Right ventricle myocardium inferior (tissue), 1 donor: ENCODE data around the gene BCAS1. TPM values are rescaled to one million over a fixed set of nuclear protein-coding genes. Genes with fewer than 3 reads are reported as not detected.
"Not testable (repeated sequence)": the region's sequence is repeated elsewhere in the genome, so short reads cannot be mapped to it uniquely, and the experiment has no call there.

ENCODE experiments used
- ATAC-seq: fragments of 200-7000 bp; cut with Tn5 transposase; one replicate; pipeline ENCODE4 v1.9.1; 2020; ENCODE audit warnings: mild to moderate bottlenecking, moderate library complexity
- DNase-seq: peaks from one replicate; pipeline ENCODE4 v3.0.0; 2021; ENCODE audit errors: missing footprints
- intact Hi-C: fragments of 100-400 bp; cut with DNase I; formaldehyde crosslinking; loops from one replicate; pipeline ENCODE4 v1.11.0; 2022
- total RNA-seq: library from RNA; stranded (reverse); fragmentation: NEBNext Ultra II Directional; extraction: Animal tissue kit (Norgen Biotek cat#: 25700); gene quantifications from one replicate; pipeline ENCODE4 v1.2.1, GENCODE V29; 2021
- donor health status: DM: no; HTN: yes; CAD: no; lungs with severe emphysema.

BCAS1 gene
- total RNA-seq, 1 donor from 2014 or later, result not detected

DNA sequence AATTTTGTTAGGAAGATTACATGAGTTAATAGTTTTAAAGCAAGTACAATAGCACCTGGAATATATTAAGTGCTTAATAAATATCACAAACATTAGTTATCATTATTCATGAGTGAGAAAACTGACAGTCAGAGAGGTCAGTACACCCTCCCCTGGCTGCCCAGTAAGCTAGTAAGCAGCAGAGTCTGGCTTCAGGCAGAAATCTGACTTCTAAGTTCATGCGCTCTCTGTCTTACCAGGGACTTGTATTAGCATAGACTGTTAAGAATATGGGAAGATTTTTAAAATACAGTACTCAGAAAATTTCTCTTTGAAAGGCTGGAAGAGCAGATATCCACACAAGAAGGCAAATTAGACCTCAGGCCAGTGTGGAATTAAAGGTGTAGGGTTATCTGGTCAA is 40.8 kb downstream of the BCAS1 start:
- ATAC-seq, result no peak
- no peak for DNase-seq
- intact Hi-C loops, result no loop called here

DNA sequence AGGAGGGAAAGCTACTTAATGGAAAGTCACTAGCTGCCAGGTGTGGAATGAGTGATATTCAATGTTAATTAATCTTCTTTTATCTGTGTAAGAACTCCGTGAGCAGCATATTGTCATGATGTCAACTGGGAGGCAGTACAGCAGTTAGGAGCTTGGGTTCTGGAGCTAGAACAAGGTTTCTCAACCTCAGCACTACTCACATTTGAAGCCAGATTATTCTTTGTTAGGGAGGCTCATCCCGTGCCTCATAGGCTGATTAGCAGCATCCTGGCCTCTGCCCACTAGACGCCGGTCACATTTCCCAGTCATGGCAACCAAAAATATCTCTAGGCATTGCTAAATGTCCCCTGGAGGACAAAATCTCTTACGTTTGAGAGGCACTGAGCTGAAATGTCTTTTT is 41.2 kb downstream of the BCAS1 start:
- no peak for DNase-seq
- ATAC-seq, result no peak
- intact Hi-C loops, result no loop called here

DNA sequence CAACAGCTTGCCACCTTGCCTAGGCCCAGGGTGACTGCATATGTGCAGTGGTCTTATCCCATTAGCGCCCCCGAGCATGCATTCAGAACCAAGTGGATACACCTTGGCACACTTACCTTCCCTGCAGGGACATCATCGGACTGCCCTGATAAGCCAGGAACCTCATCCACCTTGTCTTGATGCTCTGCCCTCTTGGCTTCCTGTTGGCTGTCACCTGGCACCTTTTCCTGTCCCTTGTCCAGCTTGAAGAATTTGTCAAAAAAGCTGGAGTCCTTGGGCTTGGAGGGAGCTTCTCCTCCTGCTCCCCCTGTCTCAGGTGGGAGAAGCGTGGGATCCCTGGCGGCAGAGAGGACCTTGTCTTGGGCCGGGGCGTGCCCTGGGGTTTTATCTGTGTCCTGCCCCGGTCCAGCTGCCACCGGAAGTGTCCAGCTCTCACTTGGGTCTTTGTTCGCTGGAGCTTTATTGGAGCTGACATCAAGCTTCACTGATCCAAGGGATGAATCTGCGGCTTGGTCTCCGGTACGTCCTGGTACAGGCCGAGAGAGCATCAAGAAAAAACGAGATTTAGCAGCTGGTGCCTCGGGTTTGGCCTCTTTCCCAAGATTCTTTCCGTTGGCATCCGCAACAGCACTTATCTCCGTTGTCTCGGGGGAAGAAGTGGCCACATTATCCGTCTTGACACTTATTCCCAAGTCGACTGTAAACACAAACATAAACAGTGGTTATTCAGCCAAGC is 42.0 kb downstream of the BCAS1 start:
- intact Hi-C loops, result no loop called here
- DNase-seq, result no peak
- ATAC-seq, result no peak

DNA sequence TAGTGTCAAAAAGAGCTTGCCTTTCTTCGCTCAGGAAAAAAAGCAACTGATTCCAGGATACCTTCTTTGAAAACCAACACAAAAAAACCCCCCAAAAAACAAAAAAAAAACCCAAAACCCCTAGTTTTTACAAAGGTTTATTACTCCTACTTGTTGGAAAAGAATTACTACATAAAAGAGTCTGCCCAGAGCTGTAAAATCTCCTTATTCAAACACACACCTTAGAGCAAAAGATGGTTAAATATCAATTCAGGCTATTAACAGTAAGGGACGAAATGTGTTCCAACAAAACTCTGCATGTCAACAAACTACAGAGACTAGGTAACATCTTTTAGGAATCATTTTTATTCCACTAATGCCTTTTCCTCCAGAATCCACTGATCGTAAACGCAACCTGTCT is 42.7 kb downstream of the BCAS1 start:
- DNase-seq (no peak), ATAC-seq (no peak)
- intact Hi-C loops, result no loop called here

DNA sequence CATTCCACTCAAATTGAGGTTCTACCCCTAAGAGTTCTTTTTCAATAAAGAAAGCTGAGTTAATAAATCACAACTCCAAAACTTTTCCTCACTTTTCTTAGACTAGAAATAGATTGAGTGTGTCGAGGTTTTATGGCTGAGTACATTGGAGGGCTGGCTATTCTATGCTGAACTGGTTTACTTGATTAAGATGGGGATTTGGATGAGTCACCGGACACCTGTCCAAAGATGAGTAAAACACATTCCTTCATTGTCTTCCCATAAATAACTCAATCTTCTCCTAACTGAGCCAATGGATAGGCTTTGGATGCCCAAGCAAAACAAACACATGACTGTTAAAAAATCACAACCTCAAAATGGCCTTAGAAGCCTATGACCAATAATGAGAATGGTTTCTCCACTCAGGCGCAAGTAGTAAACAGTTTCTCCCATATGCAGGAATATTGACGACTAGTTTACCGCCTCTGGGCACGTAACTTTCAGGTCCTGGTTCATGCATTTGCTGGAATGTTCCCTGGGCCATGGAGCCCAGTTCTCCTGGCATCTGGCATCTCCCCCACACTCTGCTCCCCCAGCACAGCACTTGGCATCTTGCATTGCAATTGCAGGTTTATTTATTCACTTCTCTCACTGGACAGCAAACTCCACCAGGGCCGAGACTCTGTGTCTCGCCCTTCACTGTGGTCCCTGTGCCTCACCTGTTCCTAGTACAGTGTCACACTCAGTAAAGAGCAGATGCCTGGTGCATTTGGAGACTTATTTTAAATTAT is 43.9 kb downstream of the BCAS1 start:
- intact Hi-C loops, result no loop called here
- no peak for DNase-seq
- no peak for ATAC-seq

DNA sequence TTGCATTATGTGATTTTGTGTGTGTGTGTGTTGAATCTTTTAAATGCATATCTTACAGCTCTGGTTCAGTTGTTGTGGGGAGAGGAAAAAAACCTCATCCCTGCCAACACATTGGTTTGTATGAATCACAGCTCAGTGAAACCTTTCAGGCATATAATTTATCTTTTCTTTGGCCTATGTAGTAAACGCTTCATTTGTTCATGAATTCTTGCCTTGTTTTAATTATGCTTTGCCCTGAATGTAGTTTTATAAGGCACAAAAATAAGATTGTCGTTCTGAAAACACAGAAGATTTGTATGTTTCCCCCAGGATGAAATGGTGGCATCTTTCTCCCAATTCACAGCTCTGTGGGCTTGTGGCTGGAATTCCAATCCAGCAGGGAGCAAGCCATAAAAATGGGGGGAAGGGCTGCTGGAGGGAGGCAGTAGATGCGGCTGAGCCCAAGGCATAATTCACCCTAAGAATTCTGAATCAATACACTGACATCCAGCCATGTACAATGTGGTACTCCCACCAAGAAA is 45.1 kb downstream of the BCAS1 start:
- no peak for ATAC-seq
- no peak for DNase-seq
- intact Hi-C loops, result no loop called here

DNA sequence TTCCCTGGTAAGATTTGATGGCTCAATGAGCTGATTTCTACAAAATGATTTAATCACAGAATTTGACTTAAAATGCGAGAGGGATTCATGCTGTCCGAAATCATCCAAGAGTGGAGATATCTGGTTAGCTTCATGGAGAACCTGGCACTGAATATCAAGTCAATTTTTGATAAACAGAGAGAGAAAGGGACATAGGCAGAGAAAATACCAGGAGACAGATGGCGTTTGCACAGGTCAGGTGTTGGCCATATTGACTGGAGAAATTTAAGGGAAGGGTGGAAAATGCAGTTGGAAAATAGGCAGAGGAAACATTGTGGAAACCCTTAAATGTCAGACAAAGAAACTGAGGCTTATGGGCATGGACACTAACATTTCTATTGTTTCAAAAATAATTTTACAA is 47.0 kb downstream of the BCAS1 start:
- ATAC-seq (no peak), DNase-seq (no peak)
- intact Hi-C loops, result no loop called here

DNA sequence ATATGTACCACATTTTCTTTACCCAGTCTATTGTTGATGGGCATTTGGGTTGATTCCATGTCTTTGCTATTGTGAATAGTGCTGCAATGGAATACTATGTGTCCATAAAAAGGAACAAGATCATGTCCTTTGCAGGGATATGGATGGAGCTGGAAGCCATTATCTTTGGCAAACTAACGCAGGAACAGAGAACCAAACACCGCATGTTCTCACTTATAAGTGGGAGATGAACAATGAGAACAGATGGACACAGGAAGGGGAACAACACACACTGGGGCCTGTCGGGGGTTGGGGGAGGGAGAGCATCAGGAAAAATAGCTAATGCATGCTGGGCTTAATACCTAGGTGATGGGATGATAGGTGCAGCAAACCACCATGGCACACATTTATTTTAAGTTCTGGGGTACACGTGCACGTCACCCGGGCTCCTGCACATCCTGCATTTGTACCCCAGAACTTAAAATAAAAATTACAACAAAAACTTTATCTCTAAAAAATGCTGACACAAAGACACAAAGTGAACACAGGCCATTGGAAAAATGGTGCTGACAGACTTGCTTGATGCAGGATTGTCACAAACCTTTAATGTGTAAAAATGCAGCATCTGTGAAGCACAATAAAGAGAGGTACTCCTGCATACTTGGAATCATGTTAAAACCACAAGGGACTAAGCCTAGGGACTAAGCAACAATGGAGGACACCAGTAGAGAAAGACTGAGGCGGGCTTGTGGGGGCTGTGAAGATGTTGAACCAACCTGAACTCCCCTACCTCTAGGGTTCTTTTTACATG is 48.8 kb downstream of the BCAS1 start:
- intact Hi-C loops, result no loop called here
- no peak for ATAC-seq
- DNase-seq, result no peak

DNA sequence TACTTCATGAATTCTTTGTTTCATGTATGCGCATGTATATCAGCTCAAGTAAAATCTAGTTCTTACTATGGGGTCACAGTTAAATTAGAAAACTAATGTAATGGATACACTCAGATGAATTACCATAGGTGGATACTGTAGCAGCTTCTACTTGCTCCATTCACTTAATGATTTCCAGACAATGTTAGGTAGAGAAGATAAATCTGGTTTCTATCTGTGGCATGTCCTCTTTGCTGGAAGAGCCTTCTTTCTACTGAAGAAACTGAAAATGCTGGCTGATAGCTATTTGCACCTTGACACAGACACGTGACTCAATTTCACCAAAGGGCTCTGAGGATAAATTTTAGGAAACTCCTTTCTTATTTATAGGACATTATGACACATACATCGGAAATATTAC is 49.5 kb downstream of the BCAS1 start:
- ATAC-seq (no peak), DNase-seq (no peak)
- intact Hi-C loops, result no loop called here

DNA sequence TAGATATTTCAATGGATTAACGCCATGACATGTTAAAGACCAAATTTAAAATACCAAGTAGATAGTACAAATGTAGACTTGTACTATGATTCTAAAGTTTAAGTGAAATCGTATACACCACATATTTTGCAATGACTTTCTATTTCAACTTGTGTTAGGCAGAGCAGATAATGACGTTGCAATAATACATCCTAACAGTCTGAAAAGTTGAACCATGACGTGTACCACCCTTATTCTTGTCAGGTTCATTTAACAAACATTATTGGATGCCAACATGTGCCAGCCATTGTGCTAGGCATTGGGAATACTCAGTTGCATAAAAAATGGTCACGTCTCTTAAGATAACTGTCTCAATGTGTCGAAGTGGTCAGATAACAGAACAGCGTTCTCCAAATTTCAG is 50.0 kb downstream of the BCAS1 start:
- intact Hi-C loops, result no loop called here
- DNase-seq, result no peak
- no peak for ATAC-seq

DNA sequence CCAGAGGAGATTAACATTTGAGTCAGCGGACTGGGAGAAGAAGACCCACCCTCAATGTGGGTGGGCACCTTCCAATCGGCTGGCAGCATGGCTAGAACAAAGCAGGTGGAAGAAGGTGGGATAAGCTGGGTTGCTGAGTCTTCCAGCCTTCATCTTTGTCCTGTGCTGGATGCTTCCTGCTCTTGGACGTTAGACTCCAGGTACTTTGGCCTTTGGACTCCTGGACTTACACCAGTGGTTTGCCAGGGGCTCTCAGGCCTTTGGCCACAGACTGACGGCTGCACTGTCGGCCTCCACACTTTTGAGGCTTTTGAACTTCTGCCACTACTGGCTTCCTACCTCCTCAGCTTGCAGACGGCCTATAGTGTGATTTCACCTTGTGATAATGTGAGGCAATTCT is 50.8 kb downstream of the BCAS1 start:
- DNase-seq (no peak), ATAC-seq (no peak)
- intact Hi-C loops, result no loop called here

DNA sequence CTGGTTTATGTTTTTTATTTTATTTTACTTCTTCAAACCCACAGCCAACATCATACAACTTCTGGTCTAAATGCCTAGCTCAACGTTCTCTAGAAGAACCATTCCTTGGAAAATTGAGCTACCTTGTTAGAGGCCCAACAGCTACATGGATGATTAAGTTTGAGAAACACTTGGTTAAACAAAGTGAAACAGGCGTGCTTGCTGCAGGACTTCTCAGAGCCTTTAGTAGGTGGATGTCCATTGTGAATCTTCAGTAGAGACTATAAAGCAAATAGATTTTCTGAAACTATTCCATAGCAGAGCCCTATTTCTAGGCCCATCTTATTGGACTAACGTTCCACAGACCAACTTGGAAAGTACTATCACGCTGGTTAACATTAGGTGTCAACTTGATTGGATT is 51.3 kb downstream of the BCAS1 start:
- no peak for ATAC-seq
- intact Hi-C loops, result no loop called here
- no peak for DNase-seq

DNA sequence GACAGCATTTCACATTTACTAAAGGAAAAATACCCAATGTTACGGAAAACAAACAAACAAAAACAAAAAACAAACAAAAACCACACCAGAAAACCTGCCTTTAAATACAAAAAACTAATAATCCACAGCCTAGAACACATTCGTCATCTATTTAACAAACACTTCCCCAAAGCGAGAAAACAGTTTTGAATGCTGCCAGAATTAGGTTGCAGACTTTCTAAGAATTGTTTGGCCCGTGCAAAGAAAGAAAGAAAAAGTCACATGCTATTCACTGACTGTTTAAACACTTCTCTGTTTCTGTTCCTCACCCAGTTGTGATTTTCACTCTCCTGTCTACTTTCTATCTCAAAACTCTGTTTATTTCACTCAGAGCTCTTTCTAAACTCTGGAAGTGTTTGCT is 52.5 kb downstream of the BCAS1 start:
- intact Hi-C loops, result no loop called here
- DNase-seq (no peak), ATAC-seq (no peak)

DNA sequence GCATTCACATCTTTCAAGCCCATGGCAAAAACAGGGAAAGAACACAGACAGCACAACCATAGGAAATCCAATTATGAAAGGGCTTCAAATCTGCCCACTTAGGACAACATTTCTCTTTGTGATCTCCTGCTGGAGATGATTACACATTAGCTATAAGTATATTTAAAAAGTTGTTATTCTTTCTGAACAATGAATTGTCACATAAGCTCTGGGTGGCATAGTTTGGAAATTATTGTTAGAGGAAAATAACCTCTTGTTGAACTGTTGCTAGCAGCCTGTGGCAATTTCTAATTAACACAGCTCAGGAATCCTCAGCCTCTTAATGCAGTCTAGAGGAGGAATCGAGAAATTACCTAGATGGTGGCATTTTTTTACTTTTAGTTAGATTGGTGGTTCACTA is 54.9 kb downstream of the BCAS1 start:
- DNase-seq (no peak), ATAC-seq (no peak)
- intact Hi-C loops, result no loop called here

DNA sequence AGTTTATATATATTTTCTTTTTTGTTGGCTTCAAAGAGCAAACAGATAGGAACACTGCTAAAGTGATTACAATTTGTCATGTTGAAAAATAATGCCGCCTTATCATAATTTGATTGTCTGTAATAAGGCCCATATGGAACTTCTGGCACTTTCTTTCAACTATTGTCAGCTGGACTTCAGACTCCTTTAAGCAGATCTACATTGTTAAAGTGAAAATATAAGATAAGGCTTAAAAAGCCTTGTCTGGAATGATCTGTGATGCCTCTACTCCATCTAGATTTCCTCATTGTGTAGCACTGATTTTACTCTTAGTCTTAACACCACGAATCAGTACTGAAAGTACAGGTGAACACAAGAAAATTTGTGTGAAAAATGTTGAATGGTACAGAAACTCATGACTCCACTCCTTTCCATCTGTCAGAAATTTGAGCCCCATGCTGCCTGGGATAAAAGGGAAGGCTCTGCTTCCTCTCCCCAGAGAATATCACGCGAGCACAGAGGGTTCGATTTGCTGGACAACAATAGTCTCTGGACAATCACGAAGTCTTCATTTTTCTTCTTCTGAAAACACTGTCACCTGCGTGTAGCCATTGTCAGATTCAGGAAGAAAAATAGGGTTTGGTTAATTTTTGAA is 56.0 kb downstream of the BCAS1 start:
- intact Hi-C loops, result no loop called here
- no peak for DNase-seq
- no peak for ATAC-seq

DNA sequence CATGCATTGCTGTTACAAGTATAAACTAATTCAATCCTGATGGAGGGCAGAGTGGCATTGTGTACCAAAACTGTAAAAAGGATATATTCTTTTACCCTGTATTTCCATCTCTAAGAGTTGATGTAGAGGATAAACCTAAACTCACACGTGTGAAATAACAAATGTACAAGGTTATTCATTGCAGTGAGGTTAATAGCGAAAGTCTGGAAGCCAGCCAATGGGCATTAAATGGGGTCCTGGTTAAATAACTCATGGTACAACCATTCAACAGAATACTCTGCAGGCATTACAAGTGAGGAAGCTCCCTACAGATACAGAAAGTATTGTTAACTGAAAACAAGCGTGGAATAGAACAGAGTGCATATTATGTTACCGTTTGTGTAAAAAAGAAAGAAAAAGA is 56.9 kb downstream of the BCAS1 start:
- intact Hi-C loops, result no loop called here
- DNase-seq, result no peak
- no peak for ATAC-seq

DNA sequence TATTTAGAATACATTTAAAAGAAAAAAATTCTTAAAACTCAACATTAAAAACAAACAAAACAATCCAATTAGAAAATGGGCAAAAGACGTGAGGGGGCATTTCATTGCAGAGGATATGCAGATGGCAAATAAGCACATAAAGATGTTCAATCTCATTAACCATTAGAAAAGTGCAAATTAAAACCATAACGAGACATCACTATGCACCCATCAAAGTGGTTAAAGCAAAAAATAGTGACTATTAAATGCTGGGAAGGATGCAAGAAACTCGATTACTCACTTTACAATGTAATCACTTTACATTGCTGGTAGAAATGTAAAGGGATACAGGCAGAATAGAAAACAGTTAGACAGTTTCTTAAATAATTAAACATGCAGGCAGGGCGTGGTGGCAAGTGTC is 59.0 kb downstream of the BCAS1 start:
- ATAC-seq (no peak), DNase-seq (no peak)
- intact Hi-C loops, result no loop called here

DNA sequence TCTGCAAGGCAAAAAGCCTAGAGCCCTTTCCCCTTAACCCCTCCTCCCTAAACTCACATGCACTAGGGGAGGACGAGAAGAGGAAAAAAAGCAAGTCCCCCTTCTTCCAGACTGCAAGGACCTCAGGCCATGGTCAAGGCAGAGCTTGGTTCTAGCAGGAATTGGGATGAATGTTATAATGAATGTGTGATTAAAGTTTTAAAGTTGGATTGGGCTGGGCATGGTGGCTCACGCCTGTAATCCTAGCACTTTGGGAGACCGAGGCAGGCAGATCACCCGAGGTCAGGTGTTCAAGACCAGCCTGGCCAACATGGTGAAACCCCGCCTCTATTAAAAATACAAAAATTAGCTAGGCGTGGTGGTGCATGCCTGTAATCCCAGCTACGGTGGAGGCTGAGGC is 64.2 kb downstream of the BCAS1 start:
- ATAC-seq, intact Hi-C loops: not testable (repeated sequence)

DNA sequence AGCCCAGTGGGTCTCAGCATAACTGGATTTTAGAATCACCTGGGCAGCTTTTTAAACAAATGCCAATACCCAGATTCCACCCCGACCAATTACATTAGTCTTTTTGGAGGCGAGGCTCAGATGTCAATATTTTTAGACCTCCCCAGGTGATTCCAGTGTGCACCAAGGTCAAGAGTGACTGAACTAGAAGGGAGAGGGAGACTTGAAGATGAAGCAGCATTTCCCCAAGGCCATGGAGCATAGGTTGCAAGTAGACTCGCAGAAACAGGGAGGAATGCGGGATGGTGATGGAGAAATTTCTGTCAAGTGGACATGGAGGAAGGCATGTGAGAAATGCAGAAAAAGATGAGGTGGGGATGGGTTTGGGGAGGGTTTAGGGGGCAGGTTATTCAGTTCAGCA is 64.9 kb downstream of the BCAS1 start:
- no peak for DNase-seq
- intact Hi-C loops, result no loop called here
- no peak for ATAC-seq

More for the DNA sequence above, 64.2 kb downstream of the BCAS1 start:
- not testable (repeated sequence) for DNase-seq
